NCI-H2107 treated with DMSO at 0.1 percent for 48 hours (cell line): ENCODE results near the gene ZNF629.

Experiments used
- DNase-seq: peaks from one replicate; lab custom pipeline; 2025; ENCODE audit not compliant: unreplicated experiment; lab: John Stamatoyannopoulos, UW

The ZNF629 gene

GRCh38 chr16:30767767-30768465, 19.1 kb downstream of the ZNF629 start:
- DNase-seq: no peak

- DNase-seq: no peak
Observed at GRCh38 chr16:30766933-30767284, 20.1 kb downstream of the ZNF629 start.

GRCh38 chr16:30766206-30766932, 20.6 kb downstream of the ZNF629 start:
- no peak for DNase-seq

GRCh38 chr16:30764816-30765465, 22.1 kb downstream of the ZNF629 start:
- DNase-seq: no peak

GRCh38 chr16:30764086-30764485, 22.9 kb downstream of the ZNF629 start:
- DNase-seq: no peak

- DNase-seq: no peak
Observed at GRCh38 chr16:30762991-30763725, 23.8 kb downstream of the ZNF629 start.

- DNase-seq: peak; percentile 97
Observed at GRCh38 chr16:30761928-30762902, 24.8 kb downstream of the ZNF629 start, which contains the start of the genes CFAP119 and RNF40. TSS of gene CFAP119 (minus strand) at chr16:30762062. CDS start at chr16:30761748, 314 bp downstream. TSS of gene RNF40 (plus strand) at chr16:30762322. CDS start at chr16:30762546, 224 bp downstream.

GRCh38 chr16:30761427-30761927, 25.5 kb downstream of the ZNF629 start:
- DNase-seq: no peak

- DNase-seq: no peak
Observed at GRCh38 chr16:30760577-30761426, 26.2 kb downstream of the ZNF629 start.

GRCh38 chr16:30760001-30760559, 26.9 kb downstream of the ZNF629 start:
- DNase-seq: no peak

GRCh38 chr16:30758988-30759491, 28.0 kb downstream of the ZNF629 start:
- DNase-seq: no peak

- DNase-seq: no peak
Observed at GRCh38 chr16:30757316-30757715, 29.7 kb downstream of the ZNF629 start.

GRCh38 chr16:30756781-30757100, 30.3 kb downstream of the ZNF629 start:
- no peak for DNase-seq

- DNase-seq: no peak
Observed at GRCh38 chr16:30755955-30756780, 30.8 kb downstream of the ZNF629 start.

GRCh38 chr16:30753596-30753995, 33.4 kb downstream of the ZNF629 start:
- DNase-seq: no peak

GRCh38 chr16:30750876-30751465, 36.0 kb downstream of the ZNF629 start:
- DNase-seq: no peak

- no peak for DNase-seq
Observed at GRCh38 chr16:30750201-30750600, 36.8 kb downstream of the ZNF629 start.
